ENCODE measurements around the gene SLC45A1.
A peak's percentile ranks its signal among the peaks of the same experiment; 100 is the strongest.

Gene SLC45A1

DNA sequence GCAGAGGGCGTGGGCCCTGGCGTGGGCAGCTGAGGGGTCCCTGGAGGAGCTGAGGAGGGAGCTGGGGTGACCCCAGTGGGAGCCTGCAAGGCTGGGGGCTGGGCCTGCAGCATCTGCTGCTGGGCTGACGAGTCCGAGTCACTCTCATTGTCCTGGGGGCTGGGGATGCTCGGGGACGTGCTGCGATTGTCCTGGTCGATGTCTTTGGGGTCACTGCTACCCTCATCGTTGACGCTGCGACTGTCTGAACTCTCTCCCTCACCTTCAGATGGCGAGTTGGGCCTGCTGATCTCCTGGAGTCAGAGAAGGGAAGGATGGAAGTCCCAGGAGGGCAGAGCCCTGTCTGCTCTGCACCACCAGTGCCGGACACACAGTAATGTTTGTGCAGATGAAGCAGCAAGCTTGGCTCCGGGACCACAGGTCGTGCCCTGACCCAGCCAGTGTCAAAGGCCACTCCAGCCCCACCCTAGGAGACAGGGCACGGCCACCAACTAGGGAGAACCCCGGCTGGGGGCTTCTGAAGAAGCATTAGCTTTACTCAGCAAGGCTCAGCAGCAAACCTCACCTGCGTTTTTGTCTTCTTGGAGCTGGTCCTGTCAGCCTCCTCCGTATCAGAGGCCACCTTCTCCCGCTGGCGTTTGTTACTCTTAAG, 43.4 kb downstream of the SLC45A1 start:
- Histone ChIP-seq H3K27ac (ENCODE audit: low read depth, low read length) (no peak overlapping the region), H3K4me1 (ENCODE audit: control insufficient read depth, insufficient read depth, low read length) (peaks cover 21% of the 10 kb centered on the region), H3K4me3 (ENCODE audit: low read length) (no peak overlapping the region), H3K36me3 (ENCODE audit: control insufficient read depth, insufficient read depth, low read length) (peaks cover 63% of the 10 kb centered on the region), H3K9ac (ENCODE audit: low read length) (no peak overlapping the region), H3K27me3 (ENCODE audit: control insufficient read depth, insufficient read depth, low read length) (no peaks in the 10 kb centered on the region)

GRCh38 chr1:8362701-8363101, 44.8 kb downstream of the SLC45A1 start:
- Histone ChIP-seq H3K9ac (ENCODE audit: low read length) (no peak overlapping the region), H3K36me3 (ENCODE audit: control insufficient read depth, insufficient read depth, low read length) (peaks cover 58% of the 10 kb centered on the region), H3K4me1 (ENCODE audit: control insufficient read depth, insufficient read depth, low read length) (peaks cover 32% of the 10 kb centered on the region), H3K4me3 (ENCODE audit: low read length) (no peak overlapping the region), H3K27ac (ENCODE audit: low read depth, low read length) (no peak overlapping the region), H3K27me3 (ENCODE audit: control insufficient read depth, insufficient read depth, low read length) (no peaks in the 10 kb centered on the region)

GRCh38 chr1:8363186-8363766, 45.4 kb downstream of the SLC45A1 start:
- Histone ChIP-seq H3K27ac (ENCODE audit: low read depth, low read length) (peak overlapping the region; percentile 78), H3K4me3 (ENCODE audit: low read length) (no peak overlapping the region), H3K36me3 (ENCODE audit: control insufficient read depth, insufficient read depth, low read length) (peaks cover 53% of the 10 kb centered on the region), H3K9ac (ENCODE audit: low read length) (no peak overlapping the region), H3K4me1 (ENCODE audit: control insufficient read depth, insufficient read depth, low read length) (peaks cover 35% of the 10 kb centered on the region), H3K27me3 (ENCODE audit: control insufficient read depth, insufficient read depth, low read length) (no peaks in the 10 kb centered on the region)

GRCh38 chr1:8363767-8364301, 45.9 kb downstream of the SLC45A1 start:
- Histone ChIP-seq H3K4me1 (ENCODE audit: control insufficient read depth, insufficient read depth, low read length) (peaks cover 36% of the 10 kb centered on the region), H3K9ac (ENCODE audit: low read length) (no peak overlapping the region), H3K36me3 (ENCODE audit: control insufficient read depth, insufficient read depth, low read length) (peaks cover 48% of the 10 kb centered on the region), H3K27me3 (ENCODE audit: control insufficient read depth, insufficient read depth, low read length) (no peaks in the 10 kb centered on the region), H3K27ac (ENCODE audit: low read depth, low read length) (peak overlapping the region; percentile 78), H3K4me3 (ENCODE audit: low read length) (no peak overlapping the region)

DNA sequence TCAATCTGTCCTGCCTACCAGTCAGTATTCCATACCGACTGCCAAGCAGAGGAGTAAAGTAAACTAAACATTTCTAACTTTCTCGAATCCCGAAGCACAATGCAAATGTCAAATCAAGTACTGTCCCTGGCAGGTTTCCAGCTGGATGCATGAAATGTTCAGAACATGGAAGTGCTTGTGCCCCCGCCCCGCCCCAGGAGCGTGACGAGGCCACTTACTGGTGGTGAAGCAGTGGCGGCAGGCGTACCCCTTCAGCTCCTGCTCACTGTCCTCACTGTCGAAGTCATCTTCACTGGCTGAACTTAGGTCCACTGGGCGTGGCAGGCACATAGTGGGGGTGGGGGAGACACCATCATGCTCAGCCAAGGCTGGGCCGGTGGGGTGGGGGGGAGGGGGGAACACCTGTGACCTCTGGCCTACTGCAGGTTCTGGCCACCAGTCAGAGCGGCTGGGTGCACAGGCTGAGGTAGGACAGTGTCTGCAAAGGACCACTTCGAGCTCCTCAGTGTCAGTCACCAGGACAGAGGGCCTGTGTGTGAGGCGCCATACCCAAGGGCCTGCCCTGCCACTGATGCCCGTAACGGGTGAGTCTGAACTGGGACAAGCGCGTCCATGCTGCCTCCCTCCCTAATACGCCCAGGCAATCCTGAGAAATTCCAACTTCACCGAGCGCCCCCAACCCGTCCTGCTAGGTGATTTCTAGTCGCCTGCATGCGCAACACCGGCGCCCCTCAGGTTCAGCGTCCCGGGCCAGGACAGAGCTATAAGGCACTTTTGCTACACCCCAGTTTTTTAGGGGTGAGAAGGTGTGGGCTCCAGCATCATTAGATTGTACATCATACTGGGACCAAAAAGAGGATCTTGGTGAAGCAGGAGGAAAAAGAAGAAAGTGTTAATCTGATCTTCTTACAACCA, 46.9 kb downstream of the SLC45A1 start:
- Histone ChIP-seq H3K36me3 (ENCODE audit: control insufficient read depth, insufficient read depth, low read length) (peaks cover 39% of the 10 kb centered on the region), H3K9ac (ENCODE audit: low read length) (no peak overlapping the region), H3K27me3 (ENCODE audit: control insufficient read depth, insufficient read depth, low read length) (no peaks in the 10 kb centered on the region), H3K4me3 (ENCODE audit: low read length) (no peak overlapping the region), H3K27ac (ENCODE audit: low read depth, low read length) (peak overlapping the region; percentile 78), H3K4me1 (ENCODE audit: control insufficient read depth, insufficient read depth, low read length) (peaks cover 41% of the 10 kb centered on the region)

DNA sequence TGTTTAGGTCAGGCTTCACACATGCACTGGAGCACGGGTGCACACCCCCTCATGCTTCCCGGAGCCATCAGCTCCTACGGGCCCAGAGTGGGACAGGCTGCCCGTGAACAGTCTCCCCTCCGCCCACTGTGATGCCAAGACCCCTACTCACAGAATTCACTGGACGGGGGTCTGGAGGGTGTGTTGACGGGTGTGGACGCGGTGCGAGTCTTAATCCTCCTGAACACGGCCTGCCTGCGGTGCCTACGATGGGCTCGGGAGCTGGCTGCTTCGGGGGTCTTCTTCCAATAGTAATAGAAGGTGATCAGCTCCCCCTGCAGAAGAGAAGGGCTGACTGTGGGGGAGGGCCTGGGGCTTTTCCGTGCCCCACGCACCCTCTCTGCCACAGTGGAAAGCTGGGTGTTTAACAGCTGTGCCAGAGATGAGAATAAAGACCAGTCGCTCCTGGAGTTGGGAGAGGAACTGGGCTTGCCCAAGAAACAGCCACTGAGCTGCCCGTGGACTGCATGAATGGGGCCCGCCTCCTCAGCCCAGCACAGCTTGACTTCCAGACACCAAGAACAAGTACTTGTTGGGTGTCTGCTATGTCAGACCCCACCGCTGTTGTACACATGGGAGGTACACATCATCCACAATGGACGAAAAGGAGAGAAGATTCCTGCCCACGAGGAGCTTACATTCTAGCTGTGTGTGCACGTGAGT, 47.9 kb downstream of the SLC45A1 start:
- Histone ChIP-seq H3K4me3 (ENCODE audit: low read length) (no peak overlapping the region), H3K36me3 (ENCODE audit: control insufficient read depth, insufficient read depth, low read length) (peaks cover 37% of the 10 kb centered on the region), H3K27ac (ENCODE audit: low read depth, low read length) (no peak overlapping the region), H3K9ac (ENCODE audit: low read length) (no peak overlapping the region), H3K27me3 (ENCODE audit: control insufficient read depth, insufficient read depth, low read length) (no peaks in the 10 kb centered on the region), H3K4me1 (ENCODE audit: control insufficient read depth, insufficient read depth, low read length) (peaks cover 50% of the 10 kb centered on the region)

- Histone ChIP-seq H3K27ac (ENCODE audit: low read depth, low read length) (peak overlapping the region; percentile 25), H3K27me3 (ENCODE audit: control insufficient read depth, insufficient read depth, low read length) (no peaks in the 10 kb centered on the region), H3K4me3 (ENCODE audit: low read length) (no peak overlapping the region), H3K9ac (ENCODE audit: low read length) (no peak overlapping the region), H3K36me3 (ENCODE audit: control insufficient read depth, insufficient read depth, low read length) (peaks cover 18% of the 10 kb centered on the region), H3K4me1 (ENCODE audit: control insufficient read depth, insufficient read depth, low read length) (peaks cover 68% of the 10 kb centered on the region)
These were observed 49.8 kb downstream of the SLC45A1 start for GRCh38 chr1:8367571-8368194.

GRCh38 chr1:8368956-8369639, 51.2 kb downstream of the SLC45A1 start:
- Histone ChIP-seq H3K27me3 (ENCODE audit: control insufficient read depth, insufficient read depth, low read length) (no peaks in the 10 kb centered on the region), H3K27ac (ENCODE audit: low read depth, low read length) (peak overlapping the region; percentile 62), H3K9ac (ENCODE audit: low read length) (no peak overlapping the region), H3K36me3 (ENCODE audit: control insufficient read depth, insufficient read depth, low read length) (peaks cover 13% of the 10 kb centered on the region), H3K4me3 (ENCODE audit: low read length) (no peak overlapping the region), H3K4me1 (ENCODE audit: control insufficient read depth, insufficient read depth, low read length) (peaks cover 72% of the 10 kb centered on the region)

- H3K27me3 ChIP-seq (ENCODE audit: control insufficient read depth, insufficient read depth, low read length): no peaks in the 10 kb centered on the region
- no peak overlapping the region for H3K4me3 ChIP-seq (ENCODE audit: low read length)
- H3K9ac ChIP-seq (ENCODE audit: low read length): no peak overlapping the region
- peaks cover 8% of the 10 kb centered on the region for H3K36me3 ChIP-seq (ENCODE audit: control insufficient read depth, insufficient read depth, low read length)
- H3K27ac ChIP-seq (ENCODE audit: low read depth, low read length): peak overlapping the region; percentile 93
- H3K4me1 ChIP-seq (ENCODE audit: control insufficient read depth, insufficient read depth, low read length): peaks cover 73% of the 10 kb centered on the region
These were observed 52.4 kb downstream of the SLC45A1 start for GRCh38 chr1:8370046-8370881.

GRCh38 chr1:8370905-8371315, 53.0 kb downstream of the SLC45A1 start:
- H3K9ac ChIP-seq (ENCODE audit: low read length): no peak overlapping the region
- peaks cover 72% of the 10 kb centered on the region for H3K4me1 ChIP-seq (ENCODE audit: control insufficient read depth, insufficient read depth, low read length)
- H3K4me3 ChIP-seq (ENCODE audit: low read length): no peak overlapping the region
- peak overlapping the region; percentile 93 for H3K27ac ChIP-seq (ENCODE audit: low read depth, low read length)
- H3K36me3 ChIP-seq (ENCODE audit: control insufficient read depth, insufficient read depth, low read length): peaks cover 7% of the 10 kb centered on the region
- no peaks in the 10 kb centered on the region for H3K27me3 ChIP-seq (ENCODE audit: control insufficient read depth, insufficient read depth, low read length)

All from rectal smooth muscle tissue (tissue), 1 donor.